Peyer's patch (tissue), 4 donors: ENCODE measurements around the gene RNF38. TPM values are rescaled to one million over a fixed set of nuclear protein-coding genes. Genes with fewer than 3 reads are reported as not detected.
"Not testable (repeated sequence)": the region's sequence is repeated elsewhere in the genome, so short reads cannot be mapped to it uniquely, and the experiment has no call there.

ENCODE experiments used
- DNase-seq, 3 donors: peaks; one replicate each; pipeline ENCODE4 v3.0.0-alpha.2; 2017 to 2019
- H3K27ac ChIP-seq, 4 donors: fragments of 200-600 bp; sonication (generic); one replicate each; pipeline ENCODE4 v1.5.1; 2016 to 2019
- H3K27me3 ChIP-seq, 2 donors: fragments of 200-600 bp; sonication (generic); one replicate each; pipeline ENCODE4 v1.5.1; 2019
- H3K36me3 ChIP-seq, 3 donors: fragments of 200-600 bp; sonication (generic); one replicate each; pipeline ENCODE4 v1.5.1; 2016 to 2019
- H3K4me1 ChIP-seq, 4 donors: fragments of 200-600 bp; sonication (generic); one replicate each; pipeline ENCODE4 v1.5.1; 2016 to 2019
- H3K4me3 ChIP-seq, 4 donors: fragments of 200-600 bp; sonication (generic); 1 replicate in 3 of 4; 2 replicates in 1 of 4; pipeline ENCODE4 v1.5.1; 2016 to 2019; ENCODE audit warnings: mild to moderate bottlenecking in 1 of 4
- H3K9me3 ChIP-seq, 4 donors: fragments of 200-600 bp; sonication (generic); one replicate each; pipeline ENCODE4 v1.5.1; 2016 to 2019; ENCODE audit warnings: mild to moderate bottlenecking in 1 of 4
- POLR2A ChIP-seq, 2 donors: fragments of 450-650 bp; IDR thresholded peaks; one replicate each; pipeline ENCODE4 v1.5.1; 2017; ENCODE audit warnings: antibody characterized with exemption in 2 of 2, mild to moderate bottlenecking in 2 of 2, moderate library complexity in 2 of 2
- total RNA-seq, 4 donors: library from RNA; depleted of rRNA; stranded (reverse); fragments of >200 nt; gene quantifications; one replicate each; pipeline ENCODE4 v1.1.0, GENCODE V29; 2016
- TF ChIP-seq, protein P1 (sequence below), 6 experiments: fragments of 450-650 bp in 4 of 6; fragments of 200-600 bp in 2 of 6; sonication (generic) in 1 of 6; IDR thresholded peaks; one replicate each; pipeline ENCODE4 v1.5.1; 2017 to 2019; ENCODE audit warnings: antibody characterized with exemption in 6 of 6, mild to moderate bottlenecking in 3 of 6, moderate library complexity in 1 of 6

The RNF38 gene
- 10 to 100 TPM; 16.5 to 23.9 (median 20.6) TPM for total RNA-seq

DNA sequence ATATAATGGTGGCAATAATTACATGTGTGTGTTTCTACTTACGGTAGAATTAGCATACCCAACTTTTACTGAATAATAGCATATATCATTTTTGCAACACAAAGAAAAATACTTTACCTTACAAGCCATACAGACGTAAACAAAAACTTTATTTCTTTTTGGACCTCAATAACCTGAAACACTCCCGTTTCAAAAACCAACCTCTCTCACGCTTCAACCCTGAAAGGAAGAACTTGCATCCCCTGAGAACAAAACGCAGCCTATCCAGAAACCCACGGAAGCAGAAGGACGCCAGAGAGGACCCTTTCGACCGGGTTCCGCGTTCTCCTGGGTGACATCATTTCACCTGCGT is at the start of gene RNF38:
Gene RNF38 (minus strand): TSS at position 290 of the 352 bp plus-strand sequence. CDS start 161 bp downstream, at position 129.
- Histone ChIP-seq H3K36me3 (no peaks in the 10 kb centered on the region), H3K9me3 (no peaks in the 10 kb centered on the region), H3K4me3 (peak within 1 kb of the TSS; percentile 76 to 97 (median 85)), H3K27ac (peak within 1 kb of the TSS; percentile 94 to 99 (median 97)), H3K4me1 (peaks cover 0 to 22% (median 4%) of the 10 kb centered on the region in 4 donors), H3K27me3 (no peaks in the 10 kb centered on the region)
- DNase-seq: no peak
- TF ChIP-seq POLR2A (IDR thresholded peaks at IDR 0.05): no peak
- TF ChIP-seq, protein P1, sequence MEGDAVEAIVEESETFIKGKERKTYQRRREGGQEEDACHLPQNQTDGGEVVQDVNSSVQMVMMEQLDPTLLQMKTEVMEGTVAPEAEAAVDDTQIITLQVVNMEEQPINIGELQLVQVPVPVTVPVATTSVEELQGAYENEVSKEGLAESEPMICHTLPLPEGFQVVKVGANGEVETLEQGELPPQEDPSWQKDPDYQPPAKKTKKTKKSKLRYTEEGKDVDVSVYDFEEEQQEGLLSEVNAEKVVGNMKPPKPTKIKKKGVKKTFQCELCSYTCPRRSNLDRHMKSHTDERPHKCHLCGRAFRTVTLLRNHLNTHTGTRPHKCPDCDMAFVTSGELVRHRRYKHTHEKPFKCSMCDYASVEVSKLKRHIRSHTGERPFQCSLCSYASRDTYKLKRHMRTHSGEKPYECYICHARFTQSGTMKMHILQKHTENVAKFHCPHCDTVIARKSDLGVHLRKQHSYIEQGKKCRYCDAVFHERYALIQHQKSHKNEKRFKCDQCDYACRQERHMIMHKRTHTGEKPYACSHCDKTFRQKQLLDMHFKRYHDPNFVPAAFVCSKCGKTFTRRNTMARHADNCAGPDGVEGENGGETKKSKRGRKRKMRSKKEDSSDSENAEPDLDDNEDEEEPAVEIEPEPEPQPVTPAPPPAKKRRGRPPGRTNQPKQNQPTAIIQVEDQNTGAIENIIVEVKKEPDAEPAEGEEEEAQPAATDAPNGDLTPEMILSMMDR (IDR thresholded peaks at IDR 0.05): no peak

DNA sequence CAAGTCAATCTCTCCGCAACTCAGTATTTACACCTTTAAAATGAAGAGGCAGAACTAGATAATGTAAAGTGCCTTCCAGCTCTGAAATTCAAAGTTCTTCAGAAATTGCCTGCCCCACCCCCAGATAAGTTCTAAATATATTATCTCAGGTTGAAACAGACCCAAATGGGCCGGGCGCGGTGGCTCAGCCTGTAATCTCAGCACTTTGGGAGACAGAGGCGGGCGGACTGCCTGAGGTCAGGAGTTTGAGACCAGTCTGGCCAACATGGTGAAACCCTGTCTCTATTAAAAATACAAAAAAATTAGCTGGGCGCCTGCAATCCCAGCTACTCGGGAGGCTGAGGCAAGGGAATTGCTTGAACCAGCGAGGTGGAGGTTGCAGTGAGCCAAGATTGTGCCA is 48.5 kb upstream of the RNF38 start:
- H3K4me1 ChIP-seq, H3K9me3 ChIP-seq, H3K27me3 ChIP-seq, H3K4me3 ChIP-seq, H3K36me3 ChIP-seq, H3K27ac ChIP-seq, DNase-seq: not testable (repeated sequence)

DNA sequence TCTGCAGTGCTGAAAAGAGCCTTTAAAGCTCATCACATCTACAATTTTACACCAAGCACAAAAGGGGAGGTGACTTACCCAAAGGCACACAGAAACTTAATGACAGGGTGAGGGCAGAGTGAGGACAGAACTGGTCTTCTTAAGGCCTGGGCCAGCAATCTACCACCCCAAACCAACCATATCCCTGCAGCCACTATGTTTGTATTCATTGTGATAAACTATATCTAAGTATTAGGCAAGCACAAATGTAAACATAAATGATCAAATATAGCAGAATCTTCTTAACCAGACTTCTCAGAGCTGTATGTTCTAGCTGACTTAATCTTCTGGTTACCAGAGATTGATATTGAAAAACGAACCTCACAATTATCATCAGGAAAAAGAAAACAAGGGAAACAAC is 47.9 kb upstream of the RNF38 start:
- no peaks in the 10 kb centered on the region for H3K4me1 ChIP-seq
- H3K27ac ChIP-seq: no peak overlapping the region
- DNase-seq: no peak
- H3K36me3 ChIP-seq: no peaks in the 10 kb centered on the region
- H3K9me3 ChIP-seq: no peaks in the 10 kb centered on the region
- no peaks in the 10 kb centered on the region for H3K27me3 ChIP-seq
- H3K4me3 ChIP-seq: no peak overlapping the region
- TF ChIP-seq, protein P1 (IDR thresholded peaks at IDR 0.05): no peak
- no peak for TF ChIP-seq POLR2A (IDR thresholded peaks at IDR 0.05)

DNA sequence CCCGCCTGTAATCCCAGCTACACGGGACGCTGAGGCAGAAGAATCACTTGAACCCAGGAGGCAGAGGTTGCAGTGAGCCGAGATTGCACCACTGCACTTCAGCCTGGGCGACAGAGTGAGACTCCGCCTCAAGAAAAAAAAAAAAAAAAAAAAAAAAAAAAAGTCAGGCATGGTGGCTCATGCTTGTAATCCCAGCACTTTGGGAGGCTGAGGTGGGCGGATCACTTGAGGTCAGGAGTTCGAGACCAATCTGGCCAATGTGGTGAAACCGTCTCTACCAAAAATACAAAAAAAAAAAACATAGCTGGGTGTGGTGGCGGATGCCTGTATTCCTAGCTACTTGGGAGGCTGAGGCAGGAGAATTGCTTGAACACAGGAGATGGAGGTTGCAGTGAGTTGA is 46.6 kb upstream of the RNF38 start:
- not testable (repeated sequence) for H3K4me3 ChIP-seq, H3K27me3 ChIP-seq, DNase-seq, H3K27ac ChIP-seq, H3K36me3 ChIP-seq, H3K9me3 ChIP-seq, H3K4me1 ChIP-seq

DNA sequence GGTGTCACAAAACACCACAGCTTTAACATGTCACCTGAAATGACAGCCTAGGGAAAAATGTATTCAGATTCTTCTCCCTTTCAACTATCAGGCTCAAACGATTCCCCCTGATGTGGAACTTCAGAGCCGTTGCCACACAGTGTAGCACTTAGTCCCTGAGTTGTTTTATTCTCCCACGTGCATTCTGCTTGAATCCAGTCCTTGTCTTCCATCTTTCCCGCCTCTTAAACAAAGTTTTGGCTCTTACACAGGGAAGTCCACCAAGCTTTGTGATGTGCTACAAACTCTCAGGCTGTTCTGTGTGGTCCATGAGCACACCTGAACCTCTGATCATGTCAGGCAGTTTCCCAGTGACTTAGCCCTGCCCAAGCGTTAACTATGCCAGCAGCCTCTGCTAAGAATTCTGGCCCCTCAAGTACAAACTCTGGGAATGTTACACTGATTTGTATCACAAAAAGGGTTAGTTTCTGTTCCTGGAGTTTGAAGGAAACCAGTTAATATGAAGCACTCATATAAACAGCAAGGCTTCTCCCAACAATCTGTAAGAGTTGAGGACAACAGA is 45.8 kb upstream of the RNF38 start:
- no peak for TF ChIP-seq POLR2A (IDR thresholded peaks at IDR 0.05)
- DNase-seq: no peak
- no peak overlapping the region for H3K27ac ChIP-seq
- no peak overlapping the region for H3K4me3 ChIP-seq
- H3K36me3 ChIP-seq: no peaks in the 10 kb centered on the region
- no peaks in the 10 kb centered on the region for H3K9me3 ChIP-seq
- no peaks in the 10 kb centered on the region for H3K27me3 ChIP-seq
- H3K4me1 ChIP-seq: no peaks in the 10 kb centered on the region

DNA sequence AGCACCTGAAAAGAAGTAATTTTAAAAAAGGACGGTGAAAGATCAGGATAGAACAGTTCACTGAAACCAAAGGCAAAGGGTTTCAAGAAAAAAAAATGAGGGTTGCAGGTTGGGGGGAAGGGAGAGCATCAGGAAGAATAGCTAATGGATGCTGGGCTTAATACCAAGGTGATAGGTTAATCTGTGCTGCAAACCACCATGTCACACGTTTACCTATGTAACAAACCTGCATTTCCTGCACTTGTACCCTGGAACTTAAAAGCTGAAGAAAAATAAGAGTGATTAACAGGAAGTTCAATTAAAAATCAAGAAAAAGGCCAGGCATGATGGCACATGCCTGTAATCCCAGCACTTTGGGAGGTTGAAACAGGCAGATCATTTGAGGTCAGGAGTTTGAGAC is 44.1 kb upstream of the RNF38 start:
- H3K4me1 ChIP-seq: no peaks in the 10 kb centered on the region
- no peaks in the 10 kb centered on the region for H3K36me3 ChIP-seq
- no peaks in the 10 kb centered on the region for H3K9me3 ChIP-seq
- H3K4me3 ChIP-seq: no peak overlapping the region
- TF ChIP-seq POLR2A (IDR thresholded peaks at IDR 0.05): no peak
- no peaks in the 10 kb centered on the region for H3K27me3 ChIP-seq
- no peak overlapping the region for H3K27ac ChIP-seq
- DNase-seq: no peak

DNA sequence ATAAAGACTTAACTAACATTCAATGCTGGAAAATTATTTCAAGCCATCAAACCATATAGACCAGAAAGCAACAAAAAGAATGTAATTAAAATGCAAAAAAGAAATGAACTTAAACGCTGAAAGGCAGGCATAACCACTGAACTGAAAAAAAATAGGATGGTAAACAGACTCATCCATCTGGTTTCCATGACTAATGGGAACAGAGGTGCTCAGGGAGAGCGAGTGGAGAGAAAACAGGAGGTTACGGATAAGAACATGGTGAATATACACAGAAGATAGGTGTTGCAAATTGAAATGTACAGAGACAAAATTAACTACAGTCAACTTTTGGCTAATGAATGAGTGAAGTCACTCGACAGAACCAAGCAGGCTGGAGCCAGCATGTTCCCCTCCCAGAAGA is 43.5 kb upstream of the RNF38 start:
- Histone ChIP-seq H3K36me3 (no peaks in the 10 kb centered on the region), H3K27me3 (no peaks in the 10 kb centered on the region), H3K9me3 (no peaks in the 10 kb centered on the region), H3K27ac (no peak overlapping the region), H3K4me1 (no peaks in the 10 kb centered on the region), H3K4me3 (no peak overlapping the region)
- DNase-seq: no peak
- TF ChIP-seq, protein P1 (IDR thresholded peaks at IDR 0.05): no peak
- no peak for TF ChIP-seq POLR2A (IDR thresholded peaks at IDR 0.05)

DNA sequence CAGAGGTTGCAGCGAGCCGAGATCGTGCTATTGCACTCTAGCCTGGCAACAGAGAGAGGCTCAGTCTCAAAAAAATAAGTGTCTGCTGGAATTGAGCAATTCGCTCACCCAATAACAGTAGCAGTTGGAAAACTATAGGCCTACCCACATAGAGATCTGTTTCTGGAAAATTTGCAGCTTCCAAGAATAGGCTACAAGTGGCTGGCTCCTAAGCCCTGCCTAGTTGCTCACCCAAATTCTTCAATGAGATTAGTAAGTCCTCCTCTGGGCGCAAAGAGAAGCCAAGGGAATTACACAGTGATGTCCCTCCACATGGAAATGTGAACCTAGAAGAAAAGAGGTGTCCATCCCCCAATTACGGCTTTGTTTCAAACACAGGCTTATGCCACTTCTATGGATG is 42.6 kb upstream of the RNF38 start:
- Histone ChIP-seq H3K27me3 (no peaks in the 10 kb centered on the region), H3K27ac (no peak overlapping the region), H3K36me3 (no peaks in the 10 kb centered on the region), H3K9me3 (no peaks in the 10 kb centered on the region), H3K4me3 (no peak overlapping the region), H3K4me1 (no peaks in the 10 kb centered on the region)
- no peak for TF ChIP-seq POLR2A (IDR thresholded peaks at IDR 0.05)
- TF ChIP-seq, protein P1 (IDR thresholded peaks at IDR 0.05): no peak
- DNase-seq: no peak
